Skeletal muscle tissue (tissue), 4 donors: ENCODE data around the gene ELOVL5. TPM values are rescaled to one million over a fixed set of nuclear protein-coding genes. Genes with fewer than 3 reads are reported as not detected.

Experiments
- H3K27ac ChIP-seq: one replicate; pipeline ENCODE4 v1.7.0; 2013; ENCODE audit warnings: mild to moderate bottlenecking, low read depth, low read length, inconsistent platforms
- H3K27me3 ChIP-seq, 3 donors: one replicate each; pipeline ENCODE4 v1.7.0; 2013; ENCODE audit warnings: low read length in 3 of 3; ENCODE audit not compliant: control insufficient read depth in 3 of 3, insufficient read depth in 3 of 3
- H3K36me3 ChIP-seq, 3 donors: one replicate each; pipeline ENCODE4 v1.7.0; 2013; ENCODE audit warnings: low read length in 3 of 3; ENCODE audit not compliant: control insufficient read depth in 3 of 3, insufficient read depth in 3 of 3
- H3K4me1 ChIP-seq, 3 donors: one replicate each; pipeline ENCODE4 v1.7.0; 2013; ENCODE audit warnings: low read length in 3 of 3, mild to moderate bottlenecking in 3 of 3; ENCODE audit not compliant: control insufficient read depth in 3 of 3, insufficient read depth in 3 of 3
- H3K4me3 ChIP-seq, 3 donors: one replicate each; pipeline ENCODE4 v1.7.0; 2013; ENCODE audit warnings: low read length in 3 of 3
- H3K9ac ChIP-seq, 3 donors: one replicate each; pipeline ENCODE4 v1.7.0; 2013; ENCODE audit warnings: low read length in 3 of 3, mild to moderate bottlenecking in 3 of 3, moderate library complexity in 2 of 3, low read depth in 1 of 3
- H3K9me3 ChIP-seq, 3 donors: one replicate each; pipeline ENCODE4 v1.7.0; 2013; ENCODE audit warnings: low read length in 3 of 3; ENCODE audit not compliant: control insufficient read depth in 3 of 3
- total RNA-seq: library from RNA; depleted of rRNA; stranded (reverse); fragments of >200 nt; gene quantifications from one replicate; pipeline ENCODE4 v1.2.3, GENCODE V29; 2014
- donor health status: Osteomylitis.

ELOVL5 gene
- total RNA-seq, 1 donor from 2014 or later: 30.3 TPM

DNA sequence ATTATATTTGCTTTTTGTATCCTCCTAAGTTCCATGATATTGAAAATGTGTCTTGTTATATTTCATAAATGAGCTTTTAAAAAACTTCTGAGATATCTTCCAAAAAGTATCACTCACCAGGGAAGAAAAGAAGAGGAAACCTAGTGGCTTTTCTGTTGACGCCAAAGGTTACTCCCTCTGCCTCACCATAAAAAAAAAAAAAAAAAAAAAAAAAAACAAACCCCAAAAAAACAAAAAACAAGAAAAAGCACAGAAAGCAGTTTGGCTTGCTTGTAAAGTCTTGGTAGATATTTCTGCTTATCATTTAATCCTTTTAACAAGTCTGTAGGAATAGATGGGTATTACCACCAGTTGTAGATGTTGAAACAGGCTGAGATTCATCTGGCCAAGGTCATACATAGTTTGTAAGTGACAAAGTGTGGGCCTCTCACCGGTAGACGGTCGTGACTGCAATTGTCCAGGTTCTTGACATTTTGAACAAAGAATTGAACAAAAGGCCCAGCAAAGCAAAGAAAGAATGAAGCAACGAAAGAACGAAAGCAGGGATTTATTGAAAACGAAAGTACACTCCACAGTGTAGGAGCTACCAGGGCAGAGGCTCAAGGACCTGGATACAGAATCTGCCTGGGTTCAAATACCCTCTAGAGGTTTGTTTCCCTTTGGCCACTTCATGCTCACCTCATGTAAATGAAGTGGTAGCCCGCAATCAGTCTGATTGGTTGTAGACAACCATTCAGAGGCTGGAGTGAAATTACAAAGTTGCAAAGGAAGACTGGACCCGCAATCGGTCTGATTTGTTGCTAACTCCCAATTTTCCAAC is 11.6 kb upstream of the ELOVL5 start:
- peaks cover 12 to 13% (median 12%) of the 10 kb centered on the region in 3 donors for H3K4me1 ChIP-seq
- no peaks in the 10 kb centered on the region for H3K9me3 ChIP-seq
- H3K9ac ChIP-seq: peak overlapping the region; percentile 75 to 84 (median 83)
- no peaks in the 10 kb centered on the region for H3K27me3 ChIP-seq
- peak overlapping the region; percentile 75 to 86 (median 83) for H3K4me3 ChIP-seq
- no peaks in the 10 kb centered on the region for H3K36me3 ChIP-seq
- peak overlapping the region; percentile 84 for H3K27ac ChIP-seq

DNA sequence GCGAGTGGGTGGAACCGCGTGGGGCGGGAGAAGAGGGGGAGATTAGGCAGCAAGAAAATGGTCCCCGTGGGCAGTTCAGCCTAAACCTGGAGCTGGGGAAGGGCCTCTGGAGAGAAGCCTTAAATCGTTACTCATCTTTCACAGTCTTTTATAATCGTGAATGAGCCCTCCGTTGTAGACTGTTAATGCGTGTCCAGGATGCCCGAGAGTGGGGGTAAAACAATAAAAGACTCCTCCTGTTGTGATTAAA is 11.0 kb upstream of the ELOVL5 start:
- Histone ChIP-seq H3K4me1 (peaks cover 12 to 13% (median 12%) of the 10 kb centered on the region in 3 donors), H3K27me3 (no peaks in the 10 kb centered on the region), H3K9ac (peak overlapping the region; percentile 75 to 84 (median 83)), H3K36me3 (no peaks in the 10 kb centered on the region), H3K4me3 (peak overlapping the region; percentile 75 to 86 (median 83)), H3K9me3 (no peaks in the 10 kb centered on the region), H3K27ac (peak overlapping the region; percentile 84)

- Histone ChIP-seq H3K36me3 (no peaks in the 10 kb centered on the region), H3K9me3 (no peaks in the 10 kb centered on the region), H3K27ac (peak overlapping the region; percentile 84), H3K27me3 (no peaks in the 10 kb centered on the region), H3K4me1 (peaks cover 12 to 13% (median 12%) of the 10 kb centered on the region in 3 donors), H3K4me3 (peak overlapping the region; percentile 75 to 86 (median 83)), H3K9ac (peak overlapping the region; percentile 78 to 84 (median 83))
These were observed 10.5 kb upstream of the ELOVL5 start for GRCh38 chr6:53359095-53359842.

DNA sequence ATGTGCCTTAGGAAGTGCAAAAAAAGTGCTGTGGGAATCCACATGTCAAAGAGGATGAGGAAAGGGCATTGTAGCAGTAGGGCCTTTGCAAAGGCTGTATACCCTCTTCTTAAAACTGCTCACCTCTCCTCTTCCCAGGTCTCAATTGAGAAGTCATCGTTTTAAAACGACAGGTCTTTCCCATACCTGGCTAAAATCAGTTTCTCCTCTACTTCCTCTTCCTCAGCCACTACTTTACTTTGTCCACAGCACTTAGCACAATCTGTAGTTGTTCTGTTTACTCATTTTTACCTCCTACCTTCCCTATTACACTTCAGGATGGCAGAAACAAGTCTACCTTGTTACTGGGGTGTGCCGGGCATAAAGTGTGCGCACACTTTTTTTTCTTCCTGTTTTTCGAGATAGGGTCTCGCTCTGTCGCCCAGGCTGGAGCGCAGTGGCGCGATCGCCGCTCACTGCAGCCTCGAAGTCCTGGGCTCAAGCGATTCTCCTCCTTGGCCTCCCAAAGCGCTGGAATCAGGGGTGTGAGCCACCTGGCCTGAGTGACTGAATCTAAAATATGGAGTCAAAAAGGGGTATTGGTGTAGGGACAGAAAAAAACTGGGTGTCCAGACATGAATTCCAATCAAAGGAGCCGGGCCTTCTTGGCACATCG is 9.8 kb upstream of the ELOVL5 start:
- peak overlapping the region; percentile 78 to 84 (median 83) for H3K9ac ChIP-seq
- peak overlapping the region; percentile 84 for H3K27ac ChIP-seq
- H3K27me3 ChIP-seq: no peaks in the 10 kb centered on the region
- no peaks in the 10 kb centered on the region for H3K9me3 ChIP-seq
- H3K36me3 ChIP-seq: no peaks in the 10 kb centered on the region
- peak overlapping the region; percentile 75 to 86 (median 83) for H3K4me3 ChIP-seq
- peaks cover 12 to 13% (median 12%) of the 10 kb centered on the region in 3 donors for H3K4me1 ChIP-seq

DNA sequence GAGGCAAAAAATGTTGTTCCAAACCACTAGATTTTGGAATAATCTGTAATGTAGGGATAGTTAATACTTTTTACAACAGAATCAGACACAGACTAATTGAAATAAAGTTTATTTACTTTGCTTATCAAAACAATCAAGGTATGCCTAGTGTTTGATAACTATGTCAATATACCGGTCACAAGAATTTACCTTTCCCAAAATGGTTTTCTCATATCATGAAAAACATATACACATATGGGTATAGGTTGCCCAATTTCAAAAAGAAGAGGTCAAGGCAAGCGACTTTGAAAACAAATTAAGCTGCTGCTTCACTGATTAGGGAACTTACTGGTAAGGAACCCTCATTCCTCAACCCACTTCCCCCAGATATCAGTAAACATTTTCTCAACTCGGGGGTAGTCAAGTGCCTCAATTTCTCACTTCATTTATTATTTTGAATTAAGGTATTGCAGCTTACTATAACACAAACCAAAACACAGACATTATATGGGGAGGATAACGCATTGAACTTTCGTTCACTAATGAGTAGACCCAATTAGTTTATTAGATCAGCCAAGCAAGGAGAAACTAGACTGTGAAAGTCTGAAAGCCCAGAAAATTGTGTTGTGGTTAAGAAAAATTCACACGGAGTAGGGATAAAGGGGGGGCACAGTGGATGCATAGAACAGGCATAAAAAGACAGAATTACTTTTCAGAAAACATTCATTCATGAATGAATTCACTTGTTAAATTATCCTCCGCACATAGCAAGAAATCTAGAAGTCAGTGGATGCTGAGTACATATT is 9.0 kb upstream of the ELOVL5 start:
- no peaks in the 10 kb centered on the region for H3K9me3 ChIP-seq
- no peak overlapping the region for H3K9ac ChIP-seq
- no peak overlapping the region for H3K27ac ChIP-seq
- no peaks in the 10 kb centered on the region for H3K36me3 ChIP-seq
- no peaks in the 10 kb centered on the region for H3K27me3 ChIP-seq
- H3K4me1 ChIP-seq: peaks cover 12 to 13% (median 12%) of the 10 kb centered on the region in 3 donors
- no peak overlapping the region for H3K4me3 ChIP-seq

GRCh38 chr6:53353624-53354023 is 4.9 kb upstream of the ELOVL5 start:
- Histone ChIP-seq H3K4me1 (peaks cover 3 to 9% (median 4%) of the 10 kb centered on the region in 3 donors), H3K9ac (no peak overlapping the region), H3K36me3 (no peaks in the 10 kb centered on the region), H3K27me3 (peaks cover 0 to 10% (median 6%) of the 10 kb centered on the region in 3 donors), H3K27ac (no peak overlapping the region), H3K4me3 (no peak overlapping the region), H3K9me3 (no peaks in the 10 kb centered on the region)

- Histone ChIP-seq H3K4me1 (peaks cover 0 to 7% (median 0%) of the 10 kb centered on the region in 3 donors), H3K9me3 (no peaks in the 10 kb centered on the region), H3K9ac (no peak overlapping the region), H3K27me3 (peaks cover 0 to 12% (median 7%) of the 10 kb centered on the region in 3 donors), H3K4me3 (no peak overlapping the region), H3K36me3 (no peaks in the 10 kb centered on the region), H3K27ac (no peak overlapping the region)
These were observed 3.6 kb upstream of the ELOVL5 start for GRCh38 chr6:53352360-53352759.

- Histone ChIP-seq H3K36me3 (no peaks in the 10 kb centered on the region), H3K4me1 (peaks cover 0 to 9% (median 6%) of the 10 kb centered on the region in 3 donors), H3K4me3 (peak overlapping the region; percentile 74 to 78 (median 78)), H3K9me3 (no peaks in the 10 kb centered on the region), H3K27me3 (peaks cover 0 to 22% (median 10%) of the 10 kb centered on the region in 3 donors), H3K27ac (peak overlapping the region; percentile 93), H3K9ac (peak overlapping the region; percentile 68 to 79 (median 74))
These were observed 501 bp upstream of the ELOVL5 start for GRCh38 chr6:53349209-53349693.

- Histone ChIP-seq H3K4me1 (peaks cover 0 to 9% (median 6%) of the 10 kb centered on the region in 3 donors), H3K9ac (peak overlapping the region; percentile 74 to 79 (median 77)), H3K27me3 (peaks cover 0 to 22% (median 10%) of the 10 kb centered on the region in 3 donors), H3K9me3 (no peaks in the 10 kb centered on the region), H3K36me3 (no peaks in the 10 kb centered on the region), H3K4me3 (peak overlapping the region; percentile 74 to 78 (median 78)), H3K27ac (peak overlapping the region; percentile 93)
These were observed 804 bp downstream of the ELOVL5 start for GRCh38 chr6:53347921-53348370.
